Ectodermal cell (in vitro differentiated cells): ENCODE measurements around the gene TMED4.

Experiments
- H3K27ac ChIP-seq: 2 replicates; pipeline ENCODE4 v1.7.0; 2013; ENCODE audit warnings: mild to moderate bottlenecking, low read depth, low read length; ENCODE audit not compliant: insufficient read depth, poor library complexity, severe bottlenecking
- H3K27me3 ChIP-seq: 2 replicates; pipeline ENCODE4 v1.7.0; 2013; ENCODE audit warnings: mild to moderate bottlenecking, low read length; ENCODE audit not compliant: insufficient read depth, control insufficient read depth, poor library complexity, severe bottlenecking
- H3K36me3 ChIP-seq: one replicate; pipeline ENCODE4 v1.7.0; 2013; ENCODE audit warnings: low read length; ENCODE audit not compliant: control insufficient read depth, insufficient read depth
- H3K4me1 ChIP-seq: one replicate; pipeline ENCODE4 v1.7.0; 2013; ENCODE audit warnings: low read length; ENCODE audit not compliant: control insufficient read depth, insufficient read depth
- H3K4me3 ChIP-seq: 2 replicates; pipeline ENCODE4 v1.7.0; 2013; ENCODE audit warnings: low read depth, low read length, control low read depth; ENCODE audit not compliant: insufficient read depth
- H3K9me3 ChIP-seq: 2 replicates; pipeline ENCODE4 v1.7.0; 2013; ENCODE audit warnings: mild to moderate bottlenecking, low read length, moderate library complexity; ENCODE audit not compliant: control insufficient read depth
- WGBS, 2 experiments: methylation state at CpG; one replicate each; pipeline ENCODE4 v1.1.7; 2013; ENCODE audit warnings: missing lambda C conversion rate in 2 of 2; 5-methylcytosine and 5-hydroxymethylcytosine counted together

The TMED4 gene

DNA sequence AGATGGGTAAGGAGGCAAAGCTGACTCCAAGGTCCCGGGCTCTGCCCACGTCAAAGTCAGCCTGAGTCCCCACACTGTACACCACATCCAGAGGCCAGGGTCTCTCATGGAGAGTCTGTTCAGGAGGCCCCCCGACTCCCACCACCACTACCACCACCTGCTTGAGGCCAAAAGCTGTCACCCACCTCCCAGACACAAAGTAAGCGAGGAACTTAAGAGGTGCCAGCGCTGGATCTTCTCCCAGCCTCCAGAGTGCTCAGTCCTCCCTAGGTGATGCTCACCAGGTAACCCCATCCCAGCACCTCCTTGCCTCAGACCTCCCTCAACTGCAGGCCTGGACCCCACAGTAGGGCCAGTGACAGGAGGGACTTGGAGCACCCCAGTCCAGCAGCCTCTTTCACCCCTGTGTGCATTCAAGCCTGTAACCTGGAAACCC, 41.4 kb downstream of the TMED4 start:
- Histone ChIP-seq H3K36me3 (no peaks in the 10 kb centered on the region), H3K4me1 (no peaks in the 10 kb centered on the region), H3K9me3 (no peaks in the 10 kb centered on the region), H3K27me3 (no peaks in the 10 kb centered on the region), H3K27ac (no peak overlapping the region), H3K4me3 (no peak overlapping the region)
- 92 to 94% methylated on average over 5 of the region's 5 CpGs for WGBS, 2 experiments

DNA sequence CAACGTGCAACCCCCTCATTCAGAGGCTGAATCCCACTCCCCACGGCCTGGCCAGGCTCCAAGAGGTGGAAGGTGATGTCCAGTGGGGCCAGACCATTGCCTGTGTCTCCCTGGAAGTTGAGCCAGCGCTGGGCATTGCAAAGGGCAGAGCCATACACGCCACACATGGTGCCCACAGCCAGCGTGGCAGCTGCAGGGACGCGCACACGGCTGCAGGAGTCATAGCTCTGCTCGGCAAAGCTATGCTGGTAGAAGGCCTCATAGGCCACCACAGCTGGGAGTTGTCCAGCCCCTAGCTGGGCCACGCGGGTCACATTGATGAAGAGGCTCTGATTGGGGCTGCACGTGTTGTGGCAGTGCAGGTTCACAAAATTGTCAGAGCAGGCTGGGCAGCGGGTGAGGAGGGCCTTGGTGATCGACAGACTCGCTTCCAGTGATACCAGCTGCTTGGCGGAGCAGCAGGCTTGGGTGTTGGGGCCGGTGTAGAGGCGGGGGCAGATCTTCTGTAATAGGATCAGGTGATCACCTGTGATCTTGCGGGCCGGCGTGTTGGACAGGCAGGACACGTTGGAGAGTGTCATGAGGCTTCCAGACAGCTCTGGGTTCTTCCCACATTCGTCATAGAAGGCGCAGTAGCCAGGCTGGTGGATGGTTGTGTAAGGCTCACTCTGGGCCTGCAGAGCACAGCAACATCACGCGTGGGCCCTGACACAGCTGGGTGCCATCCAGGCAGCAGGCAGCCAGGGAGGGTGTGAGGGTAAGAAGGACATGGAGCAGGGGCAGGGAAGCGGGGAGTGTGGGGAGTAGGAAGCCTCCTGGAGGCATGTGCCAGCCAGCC, 42.1 kb downstream of the TMED4 start:
- Histone ChIP-seq H3K4me3 (no peak overlapping the region), H3K27ac (no peak overlapping the region), H3K27me3 (no peaks in the 10 kb centered on the region), H3K36me3 (no peaks in the 10 kb centered on the region), H3K9me3 (no peaks in the 10 kb centered on the region), H3K4me1 (no peaks in the 10 kb centered on the region)
- WGBS, 2 experiments, result 93 to 94% methylated on average over 27 of the region's 27 CpGs

DNA sequence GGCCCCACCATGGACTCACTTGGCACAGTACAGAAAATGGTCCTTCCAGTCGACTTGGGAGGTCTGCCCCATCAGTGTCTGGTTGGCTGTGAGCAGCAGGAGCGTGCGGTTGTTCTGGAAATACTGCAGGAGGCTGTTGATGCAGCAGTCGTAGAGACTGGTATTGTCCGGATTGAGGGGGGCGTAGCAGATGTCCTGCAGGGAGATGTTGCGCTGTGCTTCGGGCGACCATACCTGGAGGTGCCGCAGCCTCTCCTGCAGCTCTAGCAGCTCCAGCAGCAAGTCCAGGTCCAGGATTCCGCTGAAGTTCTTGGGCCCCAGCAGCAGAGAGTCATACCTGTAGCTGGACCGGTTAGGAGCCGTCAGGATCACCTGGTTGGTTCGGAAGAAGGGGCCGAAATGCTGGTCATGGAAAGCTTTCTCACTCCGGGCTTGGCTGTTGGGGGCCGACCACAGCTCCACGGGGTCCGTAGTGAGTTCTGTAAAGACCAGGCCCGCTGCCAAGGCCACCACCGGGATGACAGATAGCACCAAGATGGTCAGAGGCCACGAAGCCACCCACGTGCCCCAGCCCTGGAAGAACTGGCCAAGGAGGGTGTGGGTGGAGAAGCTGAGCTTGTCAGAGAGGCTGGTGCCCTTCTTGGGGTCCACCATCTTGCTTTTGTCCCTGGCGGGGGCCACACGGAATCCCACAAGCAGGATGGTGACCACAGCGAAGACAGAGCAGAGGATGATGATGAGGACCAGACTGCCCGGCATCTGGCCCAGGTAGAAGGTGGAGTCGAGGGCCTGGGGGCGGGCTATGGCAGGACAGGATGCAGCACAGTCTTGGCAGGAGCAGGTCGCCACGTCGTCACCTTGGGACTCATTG, 43.0 kb downstream of the TMED4 start:
- no peaks in the 10 kb centered on the region for H3K9me3 ChIP-seq

GRCh38 chr7:44538093-44538797, 43.8 kb downstream of the TMED4 start:
- Histone ChIP-seq H3K27me3 (no peaks in the 10 kb centered on the region), H3K36me3 (no peaks in the 10 kb centered on the region), H3K9me3 (no peaks in the 10 kb centered on the region), H3K4me3 (no peak overlapping the region), H3K27ac (no peak overlapping the region), H3K4me1 (no peaks in the 10 kb centered on the region)
- 92 to 93% methylated on average over 17 of the region's 17 CpGs for WGBS, 2 experiments

More for the DNA sequence above, 43.0 kb downstream of the TMED4 start:
- Histone ChIP-seq H3K36me3 (no peaks in the 10 kb centered on the region), H3K27ac (no peak overlapping the region), H3K4me1 (no peaks in the 10 kb centered on the region), H3K4me3 (no peak overlapping the region), H3K27me3 (no peaks in the 10 kb centered on the region)
- WGBS, 2 experiments, result 94% methylated on average over 32 of the region's 32 CpGs

GRCh38 chr7:44537442-44537841, 44.6 kb downstream of the TMED4 start:
- Histone ChIP-seq H3K4me1 (no peaks in the 10 kb centered on the region), H3K27me3 (no peaks in the 10 kb centered on the region), H3K9me3 (no peaks in the 10 kb centered on the region), H3K27ac (no peak overlapping the region), H3K36me3 (no peaks in the 10 kb centered on the region), H3K4me3 (no peak overlapping the region)
- WGBS, 2 experiments, result 94% methylated on average over 6 of the region's 6 CpGs

DNA sequence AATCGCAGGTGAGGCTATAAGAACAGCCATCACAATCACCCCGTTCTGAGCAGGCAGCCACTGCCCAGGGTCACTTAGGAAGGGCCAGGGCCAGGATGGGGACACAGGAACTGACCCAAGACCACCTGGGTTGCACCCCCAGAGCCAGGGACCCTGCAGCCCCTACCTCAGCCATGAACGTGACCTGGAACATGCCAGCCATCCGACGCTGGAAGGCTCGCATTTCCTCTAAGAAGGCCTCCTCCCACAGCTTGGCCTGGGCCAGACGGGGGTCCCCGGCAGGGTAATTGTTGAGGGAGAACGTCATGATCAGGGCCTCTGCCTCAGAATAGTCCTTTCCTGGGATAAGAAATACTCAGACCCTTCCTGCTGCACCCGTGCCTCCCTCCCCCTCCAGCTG, 45.9 kb downstream of the TMED4 start:
- H3K9me3 ChIP-seq, result no peaks in the 10 kb centered on the region
- no peaks in the 10 kb centered on the region for H3K27me3 ChIP-seq
- WGBS, 2 experiments, result 89% methylated on average over 10 of the region's 10 CpGs
- H3K4me1 ChIP-seq, result no peaks in the 10 kb centered on the region
- H3K4me3 ChIP-seq, result no peak overlapping the region
- H3K27ac ChIP-seq, result no peak overlapping the region
- H3K36me3 ChIP-seq, result no peaks in the 10 kb centered on the region

- no peaks in the 10 kb centered on the region for H3K36me3 ChIP-seq
- no peak overlapping the region for H3K4me3 ChIP-seq
- H3K9me3 ChIP-seq, result no peaks in the 10 kb centered on the region
- WGBS, 2 experiments, result 92 to 94% methylated on average over 8 of the region's 8 CpGs
- H3K4me1 ChIP-seq, result no peaks in the 10 kb centered on the region
- H3K27me3 ChIP-seq, result no peaks in the 10 kb centered on the region
- no peak overlapping the region for H3K27ac ChIP-seq
These were observed 46.5 kb downstream of the TMED4 start for GRCh38 chr7:44535348-44536064.

DNA sequence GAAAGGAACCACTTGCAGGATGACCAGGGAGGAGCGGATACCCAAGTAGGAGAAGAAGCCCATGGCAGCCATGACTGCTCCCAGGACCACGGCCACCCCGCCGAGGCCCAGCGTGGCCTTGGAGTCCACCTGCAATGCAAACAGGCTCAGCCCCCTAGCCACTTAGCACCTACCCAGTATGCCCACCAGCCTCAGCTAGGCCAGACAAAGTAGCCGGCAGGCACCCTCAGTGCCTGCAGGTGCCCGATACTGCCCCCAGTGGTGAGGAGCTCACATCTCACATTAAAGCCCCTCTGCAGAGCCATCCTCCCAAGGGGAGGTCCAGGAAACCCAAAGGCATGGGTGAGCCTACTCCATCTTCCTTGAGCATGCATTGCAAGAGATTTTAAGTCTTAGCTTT, 47.5 kb downstream of the TMED4 start:
- WGBS, 2 experiments, result 60 to 62% methylated on average over 7 of the region's 7 CpGs
- no peak overlapping the region for H3K27ac ChIP-seq
- no peaks in the 10 kb centered on the region for H3K4me1 ChIP-seq
- no peaks in the 10 kb centered on the region for H3K36me3 ChIP-seq
- no peaks in the 10 kb centered on the region for H3K9me3 ChIP-seq
- no peak overlapping the region for H3K4me3 ChIP-seq
- no peaks in the 10 kb centered on the region for H3K27me3 ChIP-seq

GRCh38 chr7:44534087-44534486, 47.9 kb downstream of the TMED4 start:
- Histone ChIP-seq H3K9me3 (no peaks in the 10 kb centered on the region), H3K36me3 (no peaks in the 10 kb centered on the region), H3K27ac (no peak overlapping the region), H3K27me3 (no peaks in the 10 kb centered on the region), H3K4me1 (no peaks in the 10 kb centered on the region), H3K4me3 (no peak overlapping the region)
- 89 to 94% methylated on average over 5 of the region's 5 CpGs for WGBS, 2 experiments
